Upper lobe of right lung (tissue), 1 donor: ENCODE measurements around the gene GAS2L1. TPM values are rescaled to one million over a fixed set of nuclear protein-coding genes. Genes with fewer than 3 reads are reported as not detected.

Source experiments
- ATAC-seq: fragments of 200-7000 bp; cut with Tn5 transposase; one replicate; pipeline ENCODE4 v1.9.1; 2020; ENCODE audit warnings: mild to moderate bottlenecking, moderate library complexity
- DNase-seq: peaks from one replicate; pipeline ENCODE4 v3.0.0-alpha.2; 2020
- H3K27ac ChIP-seq: fragments of 200-600 bp; one replicate; pipeline ENCODE4 v1.8.0; 2022
- H3K27me3 ChIP-seq: fragments of 200-600 bp; one replicate; pipeline ENCODE4 v1.8.0; 2022; ENCODE audit warnings: mild to moderate bottlenecking
- H3K36me3 ChIP-seq: fragments of 200-600 bp; one replicate; pipeline ENCODE4 v1.8.0; 2022
- H3K4me1 ChIP-seq: fragments of 200-600 bp; one replicate; pipeline ENCODE4 v1.8.0; 2022
- H3K4me3 ChIP-seq: fragments of 200-600 bp; one replicate; pipeline ENCODE4 v1.8.0; 2022; ENCODE audit warnings: mild to moderate bottlenecking
- H3K9me3 ChIP-seq: fragments of 200-600 bp; one replicate; pipeline ENCODE4 v1.8.0; 2022
- CTCF ChIP-seq: fragments of 200-600 bp; IDR thresholded peaks from one replicate; pipeline ENCODE4 v1.8.0; 2022; ENCODE audit warnings: antibody characterized with exemption
- intact Hi-C: fragments of 100-400 bp; cut with DNase I; formaldehyde crosslinking; loops from one replicate; pipeline ENCODE4 v1.11.0; 2022
- total RNA-seq: library from RNA; stranded (reverse); fragmentation: NEBNext Ultra II Directional; extraction: Animal tissue kit (Norgen Biotek cat#: 25700); gene quantifications from one replicate; pipeline ENCODE4 v1.2.1, GENCODE V29; 2021
- donor health status: DM: no; HTN: yes; CAD: no; lungs with severe emphysema.

GAS2L1 gene
- total RNA-seq, 1 donor from 2014 or later = 27.2 TPM

- Histone ChIP-seq H3K27ac (peak overlapping the region; percentile 71), H3K36me3 (no peaks in the 10 kb centered on the region), H3K4me1 (peaks cover 45% of the 10 kb centered on the region), H3K27me3 (peaks cover 2% of the 10 kb centered on the region), H3K9me3 (no peaks in the 10 kb centered on the region), H3K4me3 (peak overlapping the region; percentile 17)
- ATAC-seq (no peak), DNase-seq (no peak)
- TF ChIP-seq CTCF = no peak
- intact Hi-C loops = no loop called here
Observed at GRCh38 chr22:29308791-29309262, 2.4 kb downstream of the GAS2L1 start.

GRCh38 chr22:29309332-29310064 is 3.0 kb downstream of the GAS2L1 start:
- peak overlapping the region; percentile 71 for H3K27ac ChIP-seq
- intact Hi-C loops = no loop called here

GRCh38 chr22:29310065-29310862 is 3.8 kb downstream of the GAS2L1 start:
- peak overlapping the region; percentile 71 for H3K27ac ChIP-seq
- no peak for TF ChIP-seq CTCF
- H3K4me3 ChIP-seq = no peak overlapping the region
- peaks cover 57% of the 10 kb centered on the region for H3K4me1 ChIP-seq
- peaks cover 16% of the 10 kb centered on the region for H3K27me3 ChIP-seq
- no peak for DNase-seq
- no peaks in the 10 kb centered on the region for H3K36me3 ChIP-seq
- H3K9me3 ChIP-seq = no peaks in the 10 kb centered on the region
- no peak for ATAC-seq
- intact Hi-C loops = no loop called here

More at GRCh38 chr22:29309332-29310064, 3.0 kb downstream of the GAS2L1 start:
- no peak for TF ChIP-seq CTCF
- Histone ChIP-seq H3K27me3 (peaks cover 9% of the 10 kb centered on the region), H3K36me3 (no peaks in the 10 kb centered on the region), H3K4me3 (peak overlapping the region; percentile 17), H3K9me3 (no peaks in the 10 kb centered on the region), H3K4me1 (peaks cover 49% of the 10 kb centered on the region)
- no peak for DNase-seq
- no peak for ATAC-seq

GRCh38 chr22:29310863-29311339 is 4.5 kb downstream of the GAS2L1 start:
- TF ChIP-seq CTCF = no peak
- no peaks in the 10 kb centered on the region for H3K36me3 ChIP-seq
- peak overlapping the region; percentile 71 for H3K27ac ChIP-seq
- peaks cover 61% of the 10 kb centered on the region for H3K4me1 ChIP-seq
- no peak overlapping the region for H3K4me3 ChIP-seq
- intact Hi-C loops = no loop called here
- ATAC-seq = peak; percentile 78
- peak; percentile 96 for DNase-seq
- peaks cover 23% of the 10 kb centered on the region for H3K27me3 ChIP-seq
- H3K9me3 ChIP-seq = no peaks in the 10 kb centered on the region

- peaks cover 61% of the 10 kb centered on the region for H3K4me1 ChIP-seq
- H3K27ac ChIP-seq = peak overlapping the region; percentile 71
- TF ChIP-seq CTCF = no peak
- ATAC-seq = no peak
- peaks cover 29% of the 10 kb centered on the region for H3K27me3 ChIP-seq
- intact Hi-C loops = no loop called here
- no peak for DNase-seq
- H3K9me3 ChIP-seq = no peaks in the 10 kb centered on the region
- no peaks in the 10 kb centered on the region for H3K36me3 ChIP-seq
- H3K4me3 ChIP-seq = no peak overlapping the region
Observed at GRCh38 chr22:29311464-29312217, 5.2 kb downstream of the GAS2L1 start.
